IgD-negative memory B cell (primary cell): ENCODE measurements around the gene SGTA. TPM values are rescaled to one million over a fixed set of nuclear protein-coding genes. Genes with fewer than 3 reads are reported as not detected.

Experiments used
- H3K27ac Mint-ChIP-seq, 3 donors: one replicate each; pipeline ENCODE4 v1.8.0; 2020 to 2022; ENCODE audit warnings: mild to moderate bottlenecking in 3 of 3, mixed read lengths in 3 of 3, moderate library complexity in 1 of 3
- H3K27me3 Mint-ChIP-seq: one replicate; pipeline ENCODE4 v1.8.0; 2021; ENCODE audit warnings: mixed read lengths
- H3K36me3 Mint-ChIP-seq: one replicate; pipeline ENCODE4 v1.8.0; 2020; ENCODE audit warnings: mild to moderate bottlenecking, mixed read lengths
- H3K4me1 Mint-ChIP-seq, 3 donors: one replicate each; pipeline ENCODE4 v1.8.0; 2020 to 2022; ENCODE audit warnings: mixed read lengths in 3 of 3, mild to moderate bottlenecking in 1 of 3
- H3K4me3 Mint-ChIP-seq, 4 donors: one replicate each; pipeline ENCODE4 v1.8.0; 2020 to 2022; ENCODE audit warnings: mild to moderate bottlenecking in 4 of 4, mixed read lengths in 4 of 4, moderate library complexity in 3 of 4
- H3K9me3 Mint-ChIP-seq, 3 donors: one replicate each; pipeline ENCODE4 v1.8.0; 2020 to 2021; ENCODE audit warnings: mixed read lengths in 3 of 3, mild to moderate bottlenecking in 1 of 3
- polyA plus RNA-seq: library from polyadenylated mRNA; unstranded; fragments of 300-500 nt; fragmentation: Illumina TruSeq; gene quantifications from one replicate; pipeline ENCODE4 v1.2.3, GENCODE V29; 2021

Gene SGTA
- polyA plus RNA-seq, 1 donor from 2014 or later = 44.2 TPM

DNA sequence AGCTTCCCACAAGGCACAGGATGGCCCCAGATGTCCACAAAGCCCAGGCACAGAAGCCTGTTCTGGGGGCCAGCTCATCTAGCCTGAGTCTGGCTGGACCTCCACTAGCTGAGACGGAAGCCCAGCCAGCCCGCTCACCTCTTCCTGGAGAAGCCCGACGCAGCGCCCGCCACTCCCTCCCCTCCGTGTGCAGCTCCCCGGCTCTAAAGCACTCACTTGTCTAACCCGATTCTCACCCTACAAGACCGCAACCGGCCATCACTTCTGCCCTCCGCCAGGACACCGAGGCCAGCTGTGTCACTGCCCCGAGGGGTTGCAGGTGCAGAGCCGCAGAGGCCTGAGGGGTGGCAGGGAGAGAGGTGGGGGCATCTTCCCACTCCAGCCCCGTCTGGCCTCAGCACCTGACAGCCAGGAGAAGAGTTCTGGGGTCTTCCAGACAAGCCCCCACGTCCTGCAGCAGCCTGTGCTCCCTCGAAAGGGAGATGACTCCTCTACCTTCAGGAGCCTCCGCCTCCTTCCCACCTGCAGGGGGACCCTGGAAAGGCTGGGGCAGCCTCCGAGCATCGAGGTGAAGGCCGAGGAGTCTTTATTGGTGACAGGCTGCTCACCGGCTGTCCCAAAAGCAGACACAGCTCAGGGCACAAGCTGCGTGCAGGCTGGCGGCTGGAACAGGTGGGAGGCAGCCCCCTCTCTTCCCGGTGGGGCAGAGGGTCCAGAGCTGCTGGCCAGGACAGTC, 56.0 kb downstream of the SGTA start:
- Mint-ChIP-seq H3K36me3 (no peaks in the 10 kb centered on the region), H3K4me1 (peaks cover 10 to 15% (median 13%) of the 10 kb centered on the region in 3 donors), H3K4me3 (peak overlapping the region in 2 of 4 donors; percentile 9 to 49), H3K9me3 (no peaks in the 10 kb centered on the region), H3K27ac (peak overlapping the region in 1 of 3 donors; percentile 76), H3K27me3 (peaks cover 3% of the 10 kb centered on the region)

- no peak overlapping the region for H3K27ac Mint-ChIP-seq
- H3K9me3 Mint-ChIP-seq = no peaks in the 10 kb centered on the region
- H3K36me3 Mint-ChIP-seq = no peaks in the 10 kb centered on the region
- peak overlapping the region in 1 of 4 donors; percentile 74 for H3K4me3 Mint-ChIP-seq
- peaks cover 13 to 16% (median 14%) of the 10 kb centered on the region in 3 donors for H3K4me1 Mint-ChIP-seq
- peaks cover 6% of the 10 kb centered on the region for H3K27me3 Mint-ChIP-seq
Observed at GRCh38 chr19:2726160-2726855, 56.8 kb downstream of the SGTA start.

- peaks cover 13 to 23% (median 18%) of the 10 kb centered on the region in 3 donors for H3K4me1 Mint-ChIP-seq
- H3K27ac Mint-ChIP-seq = peak overlapping the region in 1 of 3 donors; percentile 21
- no peaks in the 10 kb centered on the region for H3K9me3 Mint-ChIP-seq
- peaks cover 12% of the 10 kb centered on the region for H3K27me3 Mint-ChIP-seq
- H3K4me3 Mint-ChIP-seq = no peak overlapping the region
- H3K36me3 Mint-ChIP-seq = no peaks in the 10 kb centered on the region
Observed at GRCh38 chr19:2724148-2724557, 58.9 kb downstream of the SGTA start.

DNA sequence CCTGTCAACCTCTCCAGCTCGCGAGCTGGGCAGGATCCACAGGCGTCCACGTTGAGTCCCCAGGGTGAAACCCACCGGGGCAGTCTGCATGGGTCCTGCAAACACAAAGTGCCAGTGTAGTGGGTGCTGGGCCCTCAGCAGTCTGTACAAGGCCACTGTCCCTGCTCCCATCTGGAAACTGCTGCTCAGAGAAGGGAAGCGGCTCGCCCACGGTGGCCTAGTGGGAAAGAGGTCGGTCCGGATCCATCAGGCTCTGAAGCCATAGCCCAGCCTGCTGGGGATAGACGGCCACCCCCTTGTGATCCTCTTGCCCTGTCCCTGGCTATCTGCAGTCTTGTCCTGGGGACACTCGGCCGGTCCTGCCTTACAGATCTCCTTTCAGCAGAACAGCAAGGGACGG, 59.3 kb downstream of the SGTA start:
- no peak overlapping the region for H3K4me3 Mint-ChIP-seq
- H3K27ac Mint-ChIP-seq = no peak overlapping the region
- no peaks in the 10 kb centered on the region for H3K36me3 Mint-ChIP-seq
- H3K27me3 Mint-ChIP-seq = peaks cover 12% of the 10 kb centered on the region
- H3K4me1 Mint-ChIP-seq = peaks cover 9 to 21% (median 18%) of the 10 kb centered on the region in 3 donors
- H3K9me3 Mint-ChIP-seq = no peaks in the 10 kb centered on the region

DNA sequence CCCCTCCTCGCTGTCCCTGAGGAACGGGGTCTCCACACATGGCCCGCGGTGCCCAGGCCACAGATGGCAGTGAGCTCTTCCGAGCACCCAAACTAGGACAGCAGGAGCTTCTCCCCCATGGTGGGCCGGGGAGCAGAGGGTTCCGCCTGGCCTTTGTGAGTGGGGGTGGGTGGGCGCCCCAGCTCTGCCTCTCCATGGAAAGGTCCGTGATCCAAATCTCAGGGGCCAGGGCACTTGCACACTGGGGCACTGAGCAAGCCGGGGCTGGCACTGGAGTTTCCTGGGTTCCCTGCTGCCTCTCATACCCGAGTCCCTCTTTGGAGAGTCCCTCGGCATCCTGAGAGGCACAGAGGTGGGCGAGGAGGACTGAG, 59.7 kb downstream of the SGTA start:
- Mint-ChIP-seq H3K4me1 (peaks cover 5 to 18% (median 17%) of the 10 kb centered on the region in 3 donors), H3K4me3 (no peak overlapping the region), H3K27me3 (peaks cover 12% of the 10 kb centered on the region), H3K27ac (no peak overlapping the region), H3K36me3 (no peaks in the 10 kb centered on the region), H3K9me3 (no peaks in the 10 kb centered on the region)

DNA sequence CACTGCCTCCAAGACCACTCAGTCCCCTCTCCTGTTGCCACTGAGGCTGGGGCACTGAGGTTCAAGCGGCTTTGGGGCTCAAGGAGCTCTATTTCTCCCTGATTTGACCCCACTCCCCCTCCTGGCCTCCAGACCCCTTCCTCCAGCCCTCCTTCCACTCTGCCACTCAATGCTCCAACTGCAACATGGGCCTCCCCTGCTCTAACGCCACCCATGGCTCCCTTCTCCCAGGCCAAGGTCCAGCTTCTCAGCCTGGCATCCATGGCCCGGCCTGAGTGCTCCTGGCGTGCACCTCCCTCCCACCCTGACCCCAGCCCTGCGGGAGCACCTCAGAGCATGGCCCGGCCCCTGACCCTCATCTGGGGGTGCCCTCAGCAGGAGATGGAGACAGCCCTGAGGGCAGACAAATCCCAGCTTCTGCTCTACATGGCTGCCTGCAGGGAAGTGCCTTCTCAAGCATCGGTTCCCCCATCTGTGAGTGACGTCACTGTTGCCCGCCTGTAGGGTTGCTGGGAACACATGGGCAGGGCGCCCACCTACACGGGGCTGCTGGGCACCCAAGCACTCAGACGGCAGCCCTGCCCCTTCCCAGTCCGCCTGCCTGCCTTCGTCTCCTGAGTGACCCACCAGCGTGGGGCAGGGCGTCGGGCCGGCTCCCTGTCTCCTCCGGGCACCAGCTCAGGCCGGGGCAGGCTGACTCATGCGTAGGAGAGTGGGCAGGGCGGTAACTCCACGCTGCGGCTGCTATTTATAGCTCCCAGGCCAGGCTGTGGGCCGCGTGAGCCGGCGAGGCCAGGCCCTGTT, 60.3 kb downstream of the SGTA start:
- no peaks in the 10 kb centered on the region for H3K36me3 Mint-ChIP-seq
- peak overlapping the region in 1 of 4 donors; percentile 78 for H3K4me3 Mint-ChIP-seq
- peaks cover 12% of the 10 kb centered on the region for H3K27me3 Mint-ChIP-seq
- H3K9me3 Mint-ChIP-seq = no peaks in the 10 kb centered on the region
- H3K27ac Mint-ChIP-seq = no peak overlapping the region
- H3K4me1 Mint-ChIP-seq = peaks cover 5 to 18% (median 17%) of the 10 kb centered on the region in 3 donors

GRCh38 chr19:2721570-2722540, 61.2 kb downstream of the SGTA start:
- Mint-ChIP-seq H3K36me3 (no peaks in the 10 kb centered on the region), H3K4me3 (peak overlapping the region; percentile 76 to 86 (median 78)), H3K27me3 (peaks cover 9% of the 10 kb centered on the region), H3K4me1 (peaks cover 5 to 16% (median 15%) of the 10 kb centered on the region in 3 donors), H3K9me3 (no peaks in the 10 kb centered on the region), H3K27ac (peak overlapping the region; percentile 69 to 76 (median 71))

DNA sequence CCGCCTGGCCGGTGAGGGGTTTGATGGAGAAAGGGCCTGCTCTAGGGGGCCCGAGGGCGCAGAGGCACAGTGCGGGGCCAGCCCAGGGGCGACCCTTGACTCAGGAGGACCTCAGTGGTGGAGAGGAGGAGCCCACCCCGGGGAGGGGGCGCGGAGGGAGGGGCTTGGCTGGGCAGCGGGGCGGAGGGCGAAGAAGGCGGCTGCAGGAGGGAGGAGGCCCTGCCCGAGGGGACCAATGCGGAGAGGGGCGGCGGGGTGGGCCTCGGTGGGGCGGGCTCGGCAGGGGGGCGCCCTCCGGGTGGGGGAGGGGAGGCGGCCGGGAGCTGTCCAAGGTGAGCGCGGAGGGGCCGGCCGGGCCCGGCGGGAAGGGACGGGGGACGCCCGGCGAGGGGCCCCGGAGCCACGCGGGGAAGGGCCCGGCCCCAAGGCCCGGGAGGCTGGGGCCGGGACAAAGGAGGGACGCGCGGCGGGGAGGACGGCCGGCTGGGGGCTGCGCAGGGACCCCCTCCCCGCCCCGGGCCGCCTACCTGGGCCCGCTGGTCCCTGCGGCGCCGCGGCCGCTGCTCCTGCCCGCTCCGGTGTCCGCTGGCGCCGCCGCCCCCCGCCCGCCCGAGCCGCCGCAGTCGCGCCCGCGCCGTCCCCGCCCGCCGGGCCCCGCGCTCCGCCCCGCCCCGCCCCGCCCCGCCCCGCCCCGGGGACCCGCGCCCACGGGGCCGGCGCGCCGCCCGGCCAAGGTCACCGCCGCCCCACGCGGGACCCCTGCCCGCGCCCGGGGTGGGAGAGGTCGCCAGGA, 62.1 kb downstream of the SGTA start, which contains the start of gene DIRAS1:
Gene DIRAS1, minus strand, starts transcription at position 596 of the 793 bp plus-strand sequence. CDS start 3,566 bp downstream, outside the sequence.
- Mint-ChIP-seq H3K4me3 (peak within 1 kb of the TSS; percentile 76 to 91 (median 80)), H3K4me1 (peaks cover 6 to 14% (median 13%) of the 10 kb centered on the region in 3 donors), H3K27me3 (peaks cover 9% of the 10 kb centered on the region), H3K9me3 (peaks cover 0 to under 1% (median 0%) of the 10 kb centered on the region in 3 donors), H3K36me3 (no peaks in the 10 kb centered on the region), H3K27ac (peak within 1 kb of the TSS; percentile 70 to 76 (median 71))

DNA sequence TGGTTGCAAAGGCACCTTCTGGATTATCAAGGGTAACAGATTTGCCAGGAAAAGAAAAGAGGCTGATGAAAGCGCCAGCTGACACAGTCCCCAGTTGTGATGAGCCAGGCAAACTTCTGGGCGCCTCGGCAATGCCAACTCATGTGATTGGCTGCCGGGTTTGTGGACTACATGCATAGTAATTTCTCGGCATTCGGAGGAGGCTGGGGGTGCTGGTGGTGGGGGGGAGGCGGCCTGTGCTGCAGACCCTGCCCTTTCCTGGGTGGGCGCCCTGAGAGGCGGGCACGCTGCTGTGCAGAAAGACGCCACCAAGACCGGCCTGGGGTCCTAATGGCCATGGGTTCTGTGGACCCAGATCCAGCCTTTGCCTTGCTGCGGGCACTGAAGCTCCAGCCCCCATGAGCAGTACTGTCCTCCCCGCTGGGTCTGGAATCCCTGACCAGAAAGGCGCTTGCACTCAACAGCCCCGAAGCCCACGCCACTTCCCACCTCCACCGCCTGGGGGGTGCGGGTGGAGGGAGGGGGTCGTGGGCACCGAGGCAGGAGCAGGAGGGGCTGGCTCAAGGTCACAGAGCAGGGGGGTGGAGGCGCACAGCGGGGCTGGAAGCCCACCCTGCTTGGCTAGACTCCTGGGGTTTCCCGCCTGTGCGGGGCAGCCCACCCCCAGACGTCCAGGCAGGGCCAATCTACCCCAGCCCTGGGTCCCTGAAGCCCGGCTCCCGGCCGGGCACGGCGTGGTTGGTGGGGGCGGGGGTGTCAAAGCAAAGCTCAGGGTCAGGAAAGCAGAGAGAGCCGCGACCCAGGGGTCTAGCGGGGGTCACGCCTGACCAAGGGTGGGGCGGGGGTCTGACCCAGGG, 62.9 kb downstream of the SGTA start:
- Mint-ChIP-seq H3K27me3 (peaks cover 9% of the 10 kb centered on the region), H3K9me3 (peaks cover 3 to 8% (median 4%) of the 10 kb centered on the region in 3 donors), H3K27ac (peak overlapping the region; percentile 55 to 70 (median 59)), H3K36me3 (peaks cover 2% of the 10 kb centered on the region), H3K4me1 (peaks cover 10 to 18% (median 17%) of the 10 kb centered on the region in 3 donors), H3K4me3 (peak overlapping the region; percentile 59 to 91 (median 85))

DNA sequence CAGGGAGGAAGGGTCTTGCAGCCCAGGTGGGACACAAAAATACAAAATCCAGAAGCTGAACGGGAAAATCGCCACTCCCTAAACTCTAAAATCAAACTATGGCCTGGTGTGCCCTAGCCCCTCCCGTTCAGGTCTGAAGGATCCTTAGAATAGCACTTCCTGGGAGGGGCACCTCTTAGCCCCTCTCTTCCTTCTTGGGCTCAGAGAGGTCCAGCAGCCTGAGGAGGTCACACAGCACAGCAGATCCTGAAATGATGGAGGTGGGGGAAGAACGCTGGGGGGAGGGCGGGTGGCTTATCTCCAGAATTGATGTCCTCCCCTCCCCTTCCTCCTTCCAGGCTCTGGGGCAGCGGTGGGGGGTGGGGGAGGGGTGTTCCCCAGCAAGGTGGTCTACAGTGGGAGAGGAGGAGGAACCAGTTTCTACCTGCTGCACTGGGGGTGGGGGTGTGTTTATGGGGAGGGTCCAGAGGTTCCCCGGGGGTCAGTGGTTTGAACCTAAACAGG, 63.8 kb downstream of the SGTA start:
- peak overlapping the region in 3 of 4 donors; percentile 83 to 91 (median 87) for H3K4me3 Mint-ChIP-seq
- peaks cover 2% of the 10 kb centered on the region for H3K36me3 Mint-ChIP-seq
- peaks cover 3 to 9% (median 5%) of the 10 kb centered on the region in 3 donors for H3K9me3 Mint-ChIP-seq
- peak overlapping the region in 2 of 3 donors; percentile 55 to 70 for H3K27ac Mint-ChIP-seq
- H3K27me3 Mint-ChIP-seq = peaks cover 9% of the 10 kb centered on the region
- H3K4me1 Mint-ChIP-seq = peaks cover 8 to 18% (median 16%) of the 10 kb centered on the region in 3 donors

DNA sequence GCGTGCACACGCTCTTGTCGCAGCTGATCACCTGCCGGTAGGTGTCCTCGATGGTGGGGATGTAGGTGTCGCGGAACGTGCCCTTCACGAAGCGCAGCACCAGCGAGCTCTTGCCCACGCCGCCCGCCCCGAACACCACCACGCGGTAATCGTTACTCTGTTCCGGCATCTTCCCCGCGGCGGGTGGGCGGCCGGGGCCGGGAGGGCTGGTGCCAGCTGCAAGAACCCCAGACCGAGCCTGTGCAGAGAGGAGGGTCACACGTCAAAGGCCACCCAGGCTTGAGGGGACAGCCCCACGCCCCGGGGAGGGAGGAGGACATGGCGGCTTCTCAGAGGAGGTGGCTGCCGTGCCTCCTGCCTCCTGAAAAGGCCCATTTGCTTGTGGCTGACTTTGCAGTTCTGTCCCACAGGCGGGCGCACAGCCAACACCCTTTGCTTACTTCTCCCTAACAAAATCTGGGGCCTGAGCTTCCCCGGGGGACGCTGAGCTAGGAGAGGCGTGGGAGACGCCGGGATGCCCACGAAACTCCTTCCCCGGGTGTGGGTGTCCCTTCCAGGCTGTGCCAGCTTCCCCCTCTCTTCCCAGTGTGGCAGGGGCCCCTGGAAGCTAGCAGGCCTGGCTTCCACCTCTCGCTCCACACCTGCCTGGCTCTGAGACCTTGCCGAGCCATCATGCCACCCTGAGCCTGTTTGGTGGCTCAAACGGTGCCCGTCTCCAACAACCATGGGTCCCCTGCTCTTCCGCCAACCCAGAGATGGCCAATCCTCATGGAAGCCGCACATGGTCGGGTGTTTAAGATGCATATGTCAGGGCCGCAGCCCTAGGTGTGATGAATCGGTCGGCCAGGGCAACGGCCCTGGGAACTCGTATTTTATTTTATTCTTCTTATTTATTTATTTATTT, 65.2 kb downstream of the SGTA start:
- Mint-ChIP-seq H3K36me3 (peaks cover 2% of the 10 kb centered on the region), H3K27me3 (peaks cover 9% of the 10 kb centered on the region), H3K9me3 (peaks cover 3 to 9% (median 5%) of the 10 kb centered on the region in 3 donors), H3K4me3 (peak overlapping the region in 1 of 4 donors; percentile 34), H3K27ac (peak overlapping the region in 1 of 3 donors; percentile 28), H3K4me1 (peaks cover 5 to 16% (median 14%) of the 10 kb centered on the region in 3 donors)
